GM18526 (cell line): ENCODE data around the gene CAMTA1.

Source experiments
- POLR2A ChIP-seq: IDR thresholded peaks from 3 replicates; pipeline ENCODE4 v1.6.1; 2011; ENCODE audit not compliant: insufficient read length; ENCODE audit errors: extremely low read depth

The CAMTA1 gene

GRCh38 chr1:7667625-7668218, 882.5 kb downstream of the CAMTA1 start:
- TF ChIP-seq POLR2A: no peak

- no peak for TF ChIP-seq POLR2A
Measured at GRCh38 chr1:7669559-7670311, 884.5 kb downstream of the CAMTA1 start.

- TF ChIP-seq POLR2A: no peak
Measured at GRCh38 chr1:7670334-7671145, 885.3 kb downstream of the CAMTA1 start.

DNA sequence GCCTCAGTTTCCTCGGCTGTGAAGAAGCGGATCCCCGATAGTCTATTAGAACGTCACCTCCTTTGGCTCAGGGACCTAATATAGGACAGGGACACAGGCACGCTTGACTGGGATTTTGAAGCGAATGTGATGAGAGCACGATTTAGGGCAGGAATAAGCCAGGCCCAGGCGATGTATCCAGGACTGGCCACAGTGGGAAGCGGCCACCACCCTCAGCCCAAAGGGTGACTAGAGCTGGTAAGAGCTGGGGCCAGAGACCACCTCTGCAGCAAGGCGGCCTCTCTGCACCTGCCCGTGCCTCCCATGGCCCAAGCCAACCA, 885.9 kb downstream of the CAMTA1 start:
- no peak for TF ChIP-seq POLR2A

GRCh38 chr1:7671676-7672075, 886.4 kb downstream of the CAMTA1 start:
- TF ChIP-seq POLR2A: no peak

DNA sequence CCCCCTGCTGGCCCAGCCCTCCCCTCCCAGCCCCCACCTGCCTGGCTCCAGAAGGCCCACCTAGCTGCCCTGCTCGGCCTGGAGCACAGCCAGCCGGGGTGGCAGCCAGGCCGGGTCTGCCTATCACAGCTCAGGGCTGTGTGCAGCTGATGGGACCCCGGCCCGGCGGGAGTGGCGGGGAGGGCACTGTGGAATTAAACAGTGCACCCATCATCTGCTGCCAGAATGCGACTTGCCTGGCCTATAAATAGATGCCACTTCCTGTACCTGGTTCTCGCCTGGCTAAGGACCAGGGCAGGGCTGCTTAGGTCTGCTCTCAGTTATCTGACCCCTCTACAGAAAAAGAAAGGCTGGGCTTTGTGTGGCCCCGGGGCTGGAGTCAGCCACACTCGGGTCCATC, 887.6 kb downstream of the CAMTA1 start:
- TF ChIP-seq POLR2A: no peak

DNA sequence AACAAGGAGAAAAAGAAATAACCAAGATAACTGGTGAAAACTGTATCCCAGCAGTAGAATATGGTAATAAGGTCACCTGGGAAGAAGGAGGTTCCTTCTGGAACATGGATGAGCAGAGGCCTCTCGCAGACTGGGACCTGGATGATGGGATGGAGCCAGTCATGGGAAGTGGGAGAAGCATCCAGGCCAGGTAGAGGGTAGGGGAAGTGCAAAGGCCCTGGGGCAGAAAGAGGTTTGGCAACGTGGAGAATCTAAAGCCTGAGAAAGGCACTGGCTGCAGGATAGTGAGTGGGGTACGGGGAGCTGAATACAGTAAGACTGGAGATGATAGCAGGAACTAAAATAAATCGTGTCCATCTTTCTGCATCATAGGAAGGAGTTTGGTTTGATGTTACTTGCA, 889.7 kb downstream of the CAMTA1 start:
- TF ChIP-seq POLR2A: no peak

DNA sequence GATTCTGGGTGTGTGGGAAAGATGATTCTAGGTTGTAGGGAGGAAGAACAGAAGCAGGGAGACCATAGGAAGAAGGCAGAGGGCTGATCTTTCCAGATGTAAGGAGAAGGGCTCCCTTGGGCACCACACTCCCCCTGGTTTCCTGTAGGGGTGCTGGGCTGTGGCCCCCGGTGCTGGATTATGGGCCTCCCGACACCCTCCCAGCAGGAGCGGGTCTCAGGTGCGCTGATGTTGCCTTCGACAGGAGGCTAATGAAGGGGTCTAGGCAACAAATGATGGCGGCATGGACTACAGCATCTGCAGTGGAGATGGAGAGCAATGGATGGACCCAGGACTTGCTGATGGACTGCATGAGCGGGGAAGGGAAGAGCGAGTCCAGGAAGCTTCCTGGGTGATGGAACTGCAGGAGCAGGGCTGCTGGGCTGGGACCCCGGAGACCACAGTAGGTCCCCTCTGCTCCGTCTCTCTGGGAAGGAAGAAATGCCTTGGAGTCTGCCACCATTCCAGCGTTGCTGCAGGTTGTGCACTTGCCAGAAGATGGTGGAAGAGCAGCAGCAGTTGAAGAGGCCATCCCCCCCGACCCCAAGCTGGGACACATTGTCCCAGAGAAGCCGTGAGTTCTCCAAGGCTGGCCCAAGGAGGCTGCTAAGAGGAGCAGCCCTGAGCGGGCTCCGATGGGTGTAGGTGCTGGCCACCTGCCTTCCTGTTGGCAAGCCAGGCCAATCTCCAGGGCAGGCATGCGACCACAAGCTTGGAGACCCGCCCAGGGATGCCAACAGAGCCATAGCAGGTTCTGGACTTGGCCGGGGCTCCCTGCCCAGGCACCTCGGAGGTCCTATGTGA, 890.4 kb downstream of the CAMTA1 start:
- TF ChIP-seq POLR2A: no peak

DNA sequence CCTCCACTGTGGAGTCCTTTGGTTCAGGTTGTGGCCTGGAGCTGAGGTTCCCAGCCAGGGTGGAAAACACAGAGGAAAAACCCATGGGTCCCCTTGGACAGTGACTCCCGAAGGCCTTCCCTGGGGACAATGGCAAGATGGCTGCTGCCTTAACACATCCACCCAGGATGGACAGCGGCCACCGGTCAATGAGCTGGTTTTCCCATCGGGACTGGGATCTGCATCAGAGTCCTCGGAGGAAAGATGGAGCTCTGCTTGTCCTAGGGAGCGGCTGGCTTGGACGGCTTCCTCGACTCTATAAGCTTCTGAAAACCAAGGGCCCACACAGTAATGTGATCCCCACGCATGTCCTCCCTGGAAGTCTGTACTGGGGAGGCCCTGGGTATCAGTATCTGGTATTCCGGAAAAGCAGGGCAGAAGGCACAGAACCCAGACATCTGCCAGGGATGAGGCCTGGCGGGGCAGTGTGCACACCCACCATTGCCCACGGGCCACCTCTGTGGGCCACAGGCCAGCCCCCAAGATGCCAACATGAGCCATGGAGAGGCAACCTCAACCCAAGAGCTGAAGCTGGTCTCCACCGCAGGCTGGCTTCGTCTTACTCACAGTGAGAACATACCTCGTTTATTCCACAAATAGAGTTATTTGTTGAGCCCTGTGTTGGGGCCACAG, 891.2 kb downstream of the CAMTA1 start:
- no peak for TF ChIP-seq POLR2A

- TF ChIP-seq POLR2A: no peak
Measured at GRCh38 chr1:7677111-7677510, 891.9 kb downstream of the CAMTA1 start.

- TF ChIP-seq POLR2A: no peak
Measured at GRCh38 chr1:7677815-7678214, 892.6 kb downstream of the CAMTA1 start.

- TF ChIP-seq POLR2A: no peak
Measured at GRCh38 chr1:7678491-7679158, 893.4 kb downstream of the CAMTA1 start.

DNA sequence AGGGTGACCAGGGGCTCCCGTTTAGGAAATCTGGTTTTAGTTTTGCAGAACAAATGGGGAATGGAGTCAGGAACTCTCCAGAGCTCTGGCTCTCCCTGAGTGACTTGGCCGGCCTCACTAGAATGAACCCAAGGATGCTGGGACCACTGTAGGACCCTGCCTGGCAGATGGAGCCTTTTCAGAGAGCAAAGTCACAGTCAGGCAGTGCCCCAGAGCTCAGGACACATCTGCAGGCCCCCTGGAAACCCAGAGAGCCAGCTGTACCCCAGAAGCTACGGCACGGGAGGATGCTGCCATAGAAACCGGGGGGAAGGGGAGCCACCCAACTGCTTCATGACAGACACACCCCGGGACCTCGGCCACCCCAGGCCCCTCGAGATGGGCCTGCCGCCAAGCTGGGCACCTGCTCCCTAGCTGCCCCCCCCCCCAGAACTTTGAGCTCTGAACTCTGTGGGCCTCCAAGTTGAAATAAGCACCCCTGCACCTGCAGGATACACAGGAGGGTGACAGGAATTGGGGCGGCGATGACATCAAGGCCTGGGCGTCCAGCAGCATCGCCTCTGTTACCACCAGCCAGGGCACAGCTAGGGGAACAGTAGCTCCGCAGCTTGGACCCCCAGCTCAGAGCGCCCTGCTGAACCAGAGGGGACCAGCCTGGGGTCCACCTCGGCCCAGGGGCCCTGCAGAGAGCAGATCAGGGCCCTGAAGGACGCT, 894.1 kb downstream of the CAMTA1 start:
- no peak for TF ChIP-seq POLR2A

DNA sequence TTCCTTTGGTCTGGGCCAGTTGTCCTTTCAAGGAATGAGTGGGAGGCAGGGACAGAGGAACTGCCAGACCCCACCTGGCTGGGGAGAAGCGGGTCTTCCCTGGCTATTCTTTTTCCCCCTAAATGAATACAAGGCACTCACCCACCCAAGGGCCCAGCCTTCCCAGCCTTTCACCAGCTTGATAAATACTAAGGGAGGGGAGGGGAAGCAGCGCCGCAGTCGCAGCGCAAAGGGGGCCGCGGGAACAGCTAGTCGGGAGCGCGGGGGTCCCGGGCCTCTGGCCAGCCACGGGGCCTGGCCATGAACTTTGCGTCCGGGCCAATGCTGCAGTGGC, 894.6 kb downstream of the CAMTA1 start:
- TF ChIP-seq POLR2A: no peak

GRCh38 chr1:7680207-7680954, 895.1 kb downstream of the CAMTA1 start:
- no peak for TF ChIP-seq POLR2A
